Osteocyte (in vitro differentiated cells): ENCODE data around the gene FAM193B. TPM values are rescaled to one million over a fixed set of nuclear protein-coding genes. Genes with fewer than 3 reads are reported as not detected.
A peak's percentile ranks its signal among the peaks of the same experiment; 100 is the strongest.

ENCODE experiments used
- DNase-seq: peaks from one replicate; pipeline ENCODE4 v3.0.0; 2021; ENCODE audit warnings: mixed read lengths; ENCODE audit not compliant: unreplicated experiment; ENCODE audit errors: extremely low spot score
- H3K27ac Mint-ChIP-seq: one replicate; pipeline ENCODE4 v1.8.0; 2021; ENCODE audit warnings: mild to moderate bottlenecking, mixed read lengths; ENCODE audit not compliant: unreplicated experiment
- H3K27me3 Mint-ChIP-seq: one replicate; pipeline ENCODE4 v1.8.0; 2021; ENCODE audit warnings: mixed read lengths; ENCODE audit not compliant: unreplicated experiment
- H3K36me3 Mint-ChIP-seq: one replicate; pipeline ENCODE4 v1.8.0; 2021; ENCODE audit warnings: mixed read lengths; ENCODE audit not compliant: unreplicated experiment
- H3K4me1 Mint-ChIP-seq: one replicate; pipeline ENCODE4 v1.8.0; 2021; ENCODE audit warnings: mixed read lengths; ENCODE audit not compliant: unreplicated experiment
- H3K4me3 Mint-ChIP-seq: one replicate; pipeline ENCODE4 v1.8.0; 2021; ENCODE audit warnings: mild to moderate bottlenecking, moderate library complexity, mixed read lengths; ENCODE audit not compliant: unreplicated experiment
- H3K9me3 Mint-ChIP-seq: one replicate; pipeline ENCODE4 v1.8.0; 2021; ENCODE audit warnings: mixed read lengths; ENCODE audit not compliant: unreplicated experiment
- CTCF ChIP-seq: fragments of 200-600 bp; sonication (generic); IDR thresholded peaks from 2 replicates; pipeline ENCODE4 v1.5.0; 2021; ENCODE audit warnings: antibody characterized with exemption, mild to moderate bottlenecking, moderate library complexity
- total RNA-seq: library from RNA; stranded (reverse); gene quantifications from 2 replicates; pipeline ENCODE4 v1.2.1, GENCODE V29; 2021

Gene FAM193B
- total RNA-seq, 1 donor from 2014 or later, result 97.2 TPM

DNA sequence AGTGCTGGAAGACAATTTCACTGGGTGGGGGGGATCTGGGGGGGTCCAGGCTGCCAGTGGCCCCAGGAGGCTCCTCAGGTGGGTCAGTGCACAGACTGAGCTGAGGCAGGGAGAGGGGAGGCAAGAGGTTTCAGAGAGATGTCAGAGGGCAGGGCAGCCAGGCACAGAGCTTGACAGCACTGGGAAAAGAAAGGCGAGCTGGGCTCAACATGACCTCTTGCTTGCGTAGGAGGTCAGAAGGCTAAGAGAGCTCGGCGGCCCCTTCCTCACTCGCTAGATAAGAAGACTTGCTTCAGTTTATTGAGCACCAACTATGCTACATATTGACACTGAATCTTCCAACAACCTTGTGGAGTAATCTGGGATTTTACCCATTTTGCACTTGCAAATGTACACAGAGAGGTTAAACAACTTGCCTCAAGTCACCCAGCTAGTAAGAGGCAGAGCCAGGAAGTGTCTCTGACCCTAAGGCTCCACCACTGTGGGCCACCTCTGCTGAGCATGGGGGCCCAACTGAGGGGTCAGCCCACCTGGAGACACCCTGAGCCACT lies 60.5 kb downstream of the FAM193B start:
- H3K36me3 Mint-ChIP-seq, result peaks cover 14% of the 10 kb centered on the region
- peaks cover 62% of the 10 kb centered on the region for H3K4me1 Mint-ChIP-seq
- DNase-seq, result no peak
- H3K27me3 Mint-ChIP-seq, result no peaks in the 10 kb centered on the region
- no peak overlapping the region for H3K4me3 Mint-ChIP-seq
- H3K27ac Mint-ChIP-seq, result peak overlapping the region; percentile 91
- no peak for TF ChIP-seq CTCF
- no peaks in the 10 kb centered on the region for H3K9me3 Mint-ChIP-seq

DNA sequence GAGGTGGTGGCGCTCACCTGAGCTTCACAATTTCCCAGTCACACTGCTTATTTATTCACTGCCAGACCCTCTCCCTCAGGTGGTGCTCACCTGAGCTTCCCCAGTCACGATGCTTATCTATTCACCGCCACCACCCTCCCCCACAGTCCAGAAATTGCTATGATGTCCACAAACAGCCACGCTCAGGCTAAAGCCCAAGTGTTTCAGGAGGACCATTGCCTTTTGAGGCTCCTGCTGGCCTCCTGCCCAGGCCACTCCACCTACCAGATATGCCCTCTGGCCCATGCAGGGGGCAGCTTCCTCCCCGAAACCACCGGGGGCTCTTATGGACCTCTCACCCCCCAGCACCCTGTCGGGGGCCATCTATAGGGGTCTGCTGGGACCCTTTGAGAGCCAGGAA lies 61.5 kb downstream of the FAM193B start:
- Mint-ChIP-seq H3K27me3 (no peaks in the 10 kb centered on the region), H3K9me3 (no peaks in the 10 kb centered on the region), H3K36me3 (peaks cover 20% of the 10 kb centered on the region), H3K27ac (peak overlapping the region; percentile 91), H3K4me3 (peak overlapping the region; percentile 14), H3K4me1 (peaks cover 52% of the 10 kb centered on the region)
- no peak for DNase-seq
- TF ChIP-seq CTCF, result no peak

GRCh38 chr5:177491983-177492746 lies 62.2 kb downstream of the FAM193B start:
- Mint-ChIP-seq H3K9me3 (no peaks in the 10 kb centered on the region), H3K36me3 (peaks cover 24% of the 10 kb centered on the region), H3K27me3 (no peaks in the 10 kb centered on the region), H3K4me3 (no peak overlapping the region), H3K27ac (peak overlapping the region; percentile 91), H3K4me1 (peaks cover 49% of the 10 kb centered on the region)
- no peak for TF ChIP-seq CTCF
- DNase-seq, result no peak

DNA sequence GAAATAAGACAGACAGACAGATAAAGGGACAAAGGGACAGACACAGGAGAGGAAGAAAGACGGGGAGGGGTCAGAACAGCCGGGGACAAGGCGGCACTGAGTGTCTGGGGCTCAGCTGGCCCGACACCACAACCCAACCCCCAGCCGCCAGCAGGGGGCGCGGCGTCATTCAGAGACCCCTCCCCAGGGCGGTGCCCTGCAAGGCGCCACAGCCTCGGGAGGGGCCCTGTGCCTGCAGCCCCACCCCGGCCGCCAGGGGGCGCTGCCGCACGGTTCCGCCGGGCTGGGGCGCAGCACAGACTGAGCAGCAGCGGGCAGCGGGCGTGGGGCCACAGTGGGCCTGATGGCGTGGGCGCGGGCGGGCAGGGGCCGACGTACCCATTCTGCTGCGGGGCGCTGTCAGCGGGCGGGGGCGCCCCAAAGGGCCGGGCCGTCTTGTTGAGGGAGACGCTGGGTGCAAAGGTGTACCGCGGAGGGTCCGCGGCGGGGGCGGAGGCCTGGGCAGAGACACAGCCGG lies 62.9 kb downstream of the FAM193B start:
- peak; percentile 96 for TF ChIP-seq CTCF
- H3K9me3 Mint-ChIP-seq, result no peaks in the 10 kb centered on the region
- H3K4me3 Mint-ChIP-seq, result no peak overlapping the region
- H3K27ac Mint-ChIP-seq, result peak overlapping the region; percentile 84
- H3K27me3 Mint-ChIP-seq, result no peaks in the 10 kb centered on the region
- peak; percentile 93 for DNase-seq
- peaks cover 51% of the 10 kb centered on the region for H3K4me1 Mint-ChIP-seq
- peaks cover 25% of the 10 kb centered on the region for H3K36me3 Mint-ChIP-seq

DNA sequence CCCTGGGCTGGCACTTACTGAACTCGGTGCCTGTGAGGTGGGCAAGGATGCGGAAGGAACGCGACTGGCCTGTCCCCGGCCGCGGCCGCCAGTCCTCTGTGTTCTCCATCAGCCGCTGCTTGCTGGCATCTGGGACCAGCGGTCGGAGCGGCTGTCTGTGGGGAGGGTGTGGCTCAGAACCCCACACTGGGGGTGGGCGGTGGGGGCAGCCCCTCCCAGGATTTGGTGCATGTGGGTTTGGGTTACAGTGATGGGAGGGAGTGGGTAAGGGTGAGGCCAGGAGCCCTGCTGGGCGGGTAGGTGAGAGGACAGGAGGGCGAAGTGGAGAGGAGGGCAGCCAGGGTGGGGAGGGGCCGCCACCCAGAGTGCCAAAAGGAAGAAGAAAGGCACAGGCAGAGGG lies 63.4 kb downstream of the FAM193B start:
- Mint-ChIP-seq H3K36me3 (peaks cover 25% of the 10 kb centered on the region), H3K9me3 (no peaks in the 10 kb centered on the region)

More for the DNA sequence above, 63.4 kb downstream of the FAM193B start:
- DNase-seq, result no peak
- H3K27ac Mint-ChIP-seq, result peak overlapping the region; percentile 84
- H3K4me3 Mint-ChIP-seq, result no peak overlapping the region
- H3K4me1 Mint-ChIP-seq, result peaks cover 47% of the 10 kb centered on the region
- H3K27me3 Mint-ChIP-seq, result no peaks in the 10 kb centered on the region
- no peak for TF ChIP-seq CTCF
